Keratinocyte (primary cell): ENCODE measurements around the gene DDX31. TPM values are rescaled to one million over a fixed set of nuclear protein-coding genes. Genes with fewer than 3 reads are reported as not detected.

Source experiments
- DNase-seq: peaks from one replicate; pipeline ENCODE4 v3.0.0-alpha.2; 2011; ENCODE audit warnings: low read depth, missing footprints, low spot score
- FAIRE-seq: peaks from 2 replicates; lab custom pipeline; 2011; peaks lifted over from hg19 to GRCh38; lab: Jason Lieb, UNC
- H2AFZ ChIP-seq: 2 replicates; pipeline ENCODE4 v1.6.0; 2012; ENCODE audit warnings: low read length, control low read depth, inconsistent platforms; ENCODE audit not compliant: control insufficient read depth
- H3K27ac ChIP-seq: 2 replicates; pipeline ENCODE4 v1.5.1; 2011; ENCODE audit warnings: low read length; ENCODE audit not compliant: control insufficient read depth, insufficient read depth
- H3K27me3 ChIP-seq: 3 replicates; pipeline ENCODE4 v1.6.0; 2011; ENCODE audit warnings: low read length; ENCODE audit not compliant: control insufficient read depth, insufficient read depth; ENCODE audit errors: extremely low read depth
- H3K36me3 ChIP-seq, 2 experiments: 2 replicates in 1 of 2; 3 replicates in 1 of 2; pipeline ENCODE4 v1.5.1; 2011; ENCODE audit warnings: low read length in 2 of 2, mild to moderate bottlenecking in 1 of 2; ENCODE audit not compliant: control insufficient read depth in 2 of 2, insufficient read depth in 2 of 2; ENCODE audit errors: extremely low read depth in 1 of 2
- H3K4me1 ChIP-seq: 3 replicates; pipeline ENCODE4 v1.5.1; 2011; ENCODE audit warnings: low read length; ENCODE audit not compliant: control insufficient read depth, insufficient read depth; ENCODE audit errors: extremely low read depth
- H3K4me2 ChIP-seq: 3 replicates; pipeline ENCODE4 v1.6.0; 2011; ENCODE audit warnings: low read depth, low read length; ENCODE audit not compliant: control insufficient read depth, insufficient read depth; ENCODE audit errors: extremely low read depth
- H3K4me3 ChIP-seq, 3 experiments: fragments of 200-600 bp in 1 of 3; sonication (generic) in 1 of 3; 2 replicates in 2 of 3; 3 replicates in 1 of 3; pipeline ENCODE4 v1.5.1; 2011 to 2016; ENCODE audit warnings: low read length in 3 of 3, mild to moderate bottlenecking in 3 of 3, control low read depth in 2 of 3, inconsistent platforms in 1 of 3, low read depth in 1 of 3, mixed read lengths in 1 of 3, mixed run types in 1 of 3, moderate library complexity in 1 of 3; ENCODE audit not compliant: control insufficient read depth in 2 of 3, insufficient read depth in 2 of 3; ENCODE audit errors: extremely low read depth in 1 of 3
- H3K79me2 ChIP-seq: 2 replicates; pipeline ENCODE4 v1.6.0; 2012; ENCODE audit warnings: low read length; ENCODE audit not compliant: control insufficient read depth, insufficient read depth
- H3K9ac ChIP-seq: 3 replicates; pipeline ENCODE4 v1.6.0; 2011; ENCODE audit warnings: low read length; ENCODE audit not compliant: control insufficient read depth, insufficient read depth; ENCODE audit errors: extremely low read depth
- H3K9me1 ChIP-seq: 3 replicates; pipeline ENCODE4 v1.6.0; 2011; ENCODE audit warnings: low read length; ENCODE audit not compliant: control insufficient read depth, insufficient read depth; ENCODE audit errors: extremely low read depth
- H3K9me3 ChIP-seq: 2 replicates; pipeline ENCODE4 v1.5.1; 2012; ENCODE audit warnings: low read depth, low read length; ENCODE audit not compliant: control insufficient read depth
- H4K20me1 ChIP-seq: 3 replicates; pipeline ENCODE4 v1.6.0; 2011; ENCODE audit warnings: low read length; ENCODE audit not compliant: control insufficient read depth, insufficient read depth; ENCODE audit errors: extremely low read depth
- EZH2 ChIP-seq: IDR thresholded peaks from one replicate; pipeline ENCODE4 v1.6.1; 2012; ENCODE audit warnings: inconsistent platforms, mild to moderate bottlenecking, low read length, moderate library complexity
- dilution Hi-C: fragments of 300-500 bp; cut with MboI; formaldehyde crosslinking; loops from one replicate; pipeline ENCODE4 v1.7.0; 2020; ENCODE audit warnings: low sequenced_read_pairs; ENCODE audit not compliant: extremely low pct_ligation_motif_present
- polyA plus RNA-seq, 5 experiments: library from polyadenylated mRNA; depleted of rRNA in 3 of 5; stranded (reverse) in 3 of 5; stranded (forward) in 1 of 5; unstranded in 1 of 5; fragments of >200 nt; gene quantifications; 1 replicate in 1 of 5; 2 replicates in 3 of 5; 3 replicates in 1 of 5; pipeline versions ENCODE4 v1.2.1 to v1.2.3, GENCODE V29; 2011 to 2012; ENCODE audit warnings: missing spikeins in 2 of 5, low read depth in 1 of 5, low replicate concordance in 1 of 5
- TF ChIP-seq, protein P1 (sequence below), 3 experiments: IDR thresholded peaks in 1 of 3; conservative IDR thresholded peaks in 1 of 3; optimal IDR thresholded peaks in 1 of 3; 2 replicates in 2 of 3; 3 replicates in 1 of 3; pipeline versions ENCODE3 to v1.5.1; 2011; ENCODE audit warnings: low read length in 3 of 3, mild to moderate bottlenecking in 3 of 3, moderate library complexity in 2 of 3, control low read depth in 1 of 3, inconsistent platforms in 1 of 3; ENCODE audit not compliant: insufficient read depth in 2 of 3; ENCODE audit errors: extremely low read depth in 1 of 3

Gene DDX31
- polyA plus RNA-seq, 1 donor (not counting 4 experiments of a cell fraction or from before 2014, with no cell fraction given): 21.0 TPM

DNA sequence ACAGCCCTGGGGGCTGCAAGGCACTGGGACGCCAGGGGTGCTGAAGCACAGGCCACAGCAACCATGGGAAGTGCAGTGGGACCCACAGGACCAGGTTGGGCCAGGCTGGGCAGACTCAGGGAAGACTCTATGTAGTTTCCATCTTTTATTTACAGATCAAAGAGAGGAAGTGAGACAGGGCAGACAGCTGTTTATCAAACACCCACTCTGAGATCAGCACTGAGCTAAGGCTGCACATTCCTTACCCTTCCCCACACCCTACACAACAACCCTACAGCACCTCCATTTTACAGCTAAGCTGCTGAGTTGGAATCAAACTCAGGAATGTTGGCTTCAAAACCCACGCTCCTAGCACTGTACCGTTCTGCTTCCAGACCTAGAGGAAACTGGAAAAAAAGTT, 67.6 kb downstream of the DDX31 start:
- dilution Hi-C loops: no loop called here
- H3K27me3 ChIP-seq: no peaks in the 10 kb centered on the region
- H3K4me2 ChIP-seq: no peak overlapping the region
- H2AFZ ChIP-seq: no peak overlapping the region
- no peaks in the 10 kb centered on the region for H3K9me1 ChIP-seq
- no peak overlapping the region for H3K27ac ChIP-seq
- H3K4me1 ChIP-seq: no peaks in the 10 kb centered on the region
- no peaks in the 10 kb centered on the region for H3K9me3 ChIP-seq
- H3K79me2 ChIP-seq: no peaks in the 10 kb centered on the region
- no peaks in the 10 kb centered on the region for H4K20me1 ChIP-seq
- H3K9ac ChIP-seq: no peak overlapping the region
- TF ChIP-seq, protein P1, sequence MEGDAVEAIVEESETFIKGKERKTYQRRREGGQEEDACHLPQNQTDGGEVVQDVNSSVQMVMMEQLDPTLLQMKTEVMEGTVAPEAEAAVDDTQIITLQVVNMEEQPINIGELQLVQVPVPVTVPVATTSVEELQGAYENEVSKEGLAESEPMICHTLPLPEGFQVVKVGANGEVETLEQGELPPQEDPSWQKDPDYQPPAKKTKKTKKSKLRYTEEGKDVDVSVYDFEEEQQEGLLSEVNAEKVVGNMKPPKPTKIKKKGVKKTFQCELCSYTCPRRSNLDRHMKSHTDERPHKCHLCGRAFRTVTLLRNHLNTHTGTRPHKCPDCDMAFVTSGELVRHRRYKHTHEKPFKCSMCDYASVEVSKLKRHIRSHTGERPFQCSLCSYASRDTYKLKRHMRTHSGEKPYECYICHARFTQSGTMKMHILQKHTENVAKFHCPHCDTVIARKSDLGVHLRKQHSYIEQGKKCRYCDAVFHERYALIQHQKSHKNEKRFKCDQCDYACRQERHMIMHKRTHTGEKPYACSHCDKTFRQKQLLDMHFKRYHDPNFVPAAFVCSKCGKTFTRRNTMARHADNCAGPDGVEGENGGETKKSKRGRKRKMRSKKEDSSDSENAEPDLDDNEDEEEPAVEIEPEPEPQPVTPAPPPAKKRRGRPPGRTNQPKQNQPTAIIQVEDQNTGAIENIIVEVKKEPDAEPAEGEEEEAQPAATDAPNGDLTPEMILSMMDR (optimal IDR thresholded peaks at IDR 0.05 in 1 of 3, IDR thresholded peaks at IDR 0.05 in 1 of 3, conservative IDR thresholded peaks at IDR 0.05 in 1 of 3; ENCODE audit: extremely low read depth in 1 of 3, insufficient read depth in 2 of 3, low read length in 3 of 3): no peak
- TF ChIP-seq EZH2: no peak
- no peak overlapping the region for H3K4me3 ChIP-seq
- peaks cover 25 to 26% of the 10 kb centered on the region in 2 experiments for H3K36me3 ChIP-seq
- no peak for FAIRE-seq
- DNase-seq: no peak

DNA sequence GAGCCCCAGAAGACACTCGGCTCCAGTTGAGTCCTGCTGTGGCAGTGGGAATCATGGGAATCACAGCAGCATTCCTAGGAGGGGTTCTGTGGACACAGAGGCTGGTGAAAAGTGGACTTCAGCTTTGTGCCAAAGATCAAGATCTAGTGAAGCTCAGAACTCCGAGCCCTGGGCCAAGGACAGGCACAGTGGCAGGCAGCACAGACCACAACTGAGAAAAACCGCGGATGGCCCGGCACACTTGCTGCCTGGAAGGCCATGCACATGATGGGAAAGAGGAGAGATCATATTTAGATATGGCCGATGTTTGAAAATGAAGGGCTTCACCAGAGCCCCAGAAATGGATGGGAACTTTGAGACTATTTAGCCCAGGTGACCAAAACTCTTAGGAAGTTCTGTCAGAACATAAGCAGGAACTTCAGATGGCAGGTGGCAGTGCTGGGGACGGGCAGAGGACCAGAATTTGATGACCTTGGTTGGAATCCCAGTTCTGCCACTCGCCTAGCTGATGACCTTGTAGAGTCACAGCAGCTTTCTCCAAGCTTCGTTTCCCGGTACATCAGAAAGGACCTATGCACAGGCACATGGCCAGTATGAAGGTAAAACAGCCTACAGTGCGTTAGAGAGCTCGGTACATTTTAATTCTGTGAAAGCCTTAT, 69.3 kb downstream of the DDX31 start:
- dilution Hi-C loops: no loop called here
- H3K27ac ChIP-seq: no peak overlapping the region
- H4K20me1 ChIP-seq: no peaks in the 10 kb centered on the region
- no peaks in the 10 kb centered on the region for H3K4me1 ChIP-seq
- H3K9me3 ChIP-seq: no peaks in the 10 kb centered on the region
- H3K4me2 ChIP-seq: no peak overlapping the region
- H3K79me2 ChIP-seq: no peaks in the 10 kb centered on the region
- no peak overlapping the region for H3K4me3 ChIP-seq
- TF ChIP-seq EZH2: no peak
- TF ChIP-seq, protein P1 (optimal IDR thresholded peaks at IDR 0.05 in 1 of 3, IDR thresholded peaks at IDR 0.05 in 1 of 3, conservative IDR thresholded peaks at IDR 0.05 in 1 of 3; ENCODE audit: extremely low read depth in 1 of 3, insufficient read depth in 2 of 3, low read length in 3 of 3): no peak
- no peaks in the 10 kb centered on the region for H3K27me3 ChIP-seq
- no peak overlapping the region for H3K9ac ChIP-seq
- DNase-seq (no peak), FAIRE-seq (no peak)
- peaks cover 18 to 23% of the 10 kb centered on the region in 2 experiments for H3K36me3 ChIP-seq
- H2AFZ ChIP-seq: no peak overlapping the region
- H3K9me1 ChIP-seq: no peaks in the 10 kb centered on the region
